ENCODE results near the gene MAVS.
A peak's percentile ranks its signal among the peaks of the same experiment; 100 is the strongest.
"Not testable (repeated sequence)": the region's sequence is repeated elsewhere in the genome, so short reads cannot be mapped to it uniquely, and the experiment has no call there.

The MAVS gene

DNA sequence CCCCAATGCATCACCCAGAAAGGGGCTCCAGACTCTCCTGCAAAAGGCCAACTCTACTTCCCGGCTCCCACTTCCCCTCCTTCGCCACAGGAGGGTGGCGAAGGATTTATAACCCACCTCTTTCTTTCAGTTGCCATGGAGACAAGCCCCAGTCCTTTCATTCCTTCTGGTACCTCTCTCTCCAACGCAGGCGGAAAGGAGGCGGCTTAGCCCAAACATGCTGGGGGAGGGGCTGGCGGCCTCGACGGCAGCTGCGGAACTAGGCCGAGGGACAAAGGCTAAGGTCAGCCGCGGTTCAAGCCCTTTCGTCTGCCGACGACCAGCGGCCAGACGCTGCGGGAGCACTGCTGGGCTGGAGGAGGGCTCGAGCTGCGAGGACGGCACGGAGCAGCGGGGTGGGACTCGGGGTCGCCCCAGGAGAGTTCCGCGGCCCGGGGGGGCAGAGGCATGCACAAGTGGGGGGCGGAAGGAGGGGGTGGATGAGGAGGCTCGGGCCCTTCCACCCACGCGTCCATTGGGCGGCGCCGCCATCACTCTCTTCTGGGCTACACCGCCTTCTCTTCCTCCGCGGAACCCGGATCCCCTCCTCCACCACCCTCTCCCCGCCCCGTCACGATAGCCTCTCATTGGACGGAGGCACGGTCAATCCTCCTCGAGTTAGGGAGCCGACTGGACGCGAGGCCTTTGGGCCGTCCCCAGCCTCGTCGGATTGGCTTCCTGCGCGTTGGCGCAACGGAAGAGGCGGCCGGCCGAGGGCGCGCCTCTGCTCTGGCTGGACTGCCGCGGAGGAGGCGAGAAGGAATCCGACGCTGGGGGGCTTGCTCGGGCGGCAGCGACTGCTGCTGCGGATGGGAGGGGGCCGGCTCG is 42.2 kb downstream of the MAVS start, which contains the start of gene PANK2:
TSS of gene PANK2 (plus strand) at position 766 of the 867 bp plus-strand sequence.
- peak; percentile 98 for DNase-seq (ENCODE audit: low spot score)

DNA sequence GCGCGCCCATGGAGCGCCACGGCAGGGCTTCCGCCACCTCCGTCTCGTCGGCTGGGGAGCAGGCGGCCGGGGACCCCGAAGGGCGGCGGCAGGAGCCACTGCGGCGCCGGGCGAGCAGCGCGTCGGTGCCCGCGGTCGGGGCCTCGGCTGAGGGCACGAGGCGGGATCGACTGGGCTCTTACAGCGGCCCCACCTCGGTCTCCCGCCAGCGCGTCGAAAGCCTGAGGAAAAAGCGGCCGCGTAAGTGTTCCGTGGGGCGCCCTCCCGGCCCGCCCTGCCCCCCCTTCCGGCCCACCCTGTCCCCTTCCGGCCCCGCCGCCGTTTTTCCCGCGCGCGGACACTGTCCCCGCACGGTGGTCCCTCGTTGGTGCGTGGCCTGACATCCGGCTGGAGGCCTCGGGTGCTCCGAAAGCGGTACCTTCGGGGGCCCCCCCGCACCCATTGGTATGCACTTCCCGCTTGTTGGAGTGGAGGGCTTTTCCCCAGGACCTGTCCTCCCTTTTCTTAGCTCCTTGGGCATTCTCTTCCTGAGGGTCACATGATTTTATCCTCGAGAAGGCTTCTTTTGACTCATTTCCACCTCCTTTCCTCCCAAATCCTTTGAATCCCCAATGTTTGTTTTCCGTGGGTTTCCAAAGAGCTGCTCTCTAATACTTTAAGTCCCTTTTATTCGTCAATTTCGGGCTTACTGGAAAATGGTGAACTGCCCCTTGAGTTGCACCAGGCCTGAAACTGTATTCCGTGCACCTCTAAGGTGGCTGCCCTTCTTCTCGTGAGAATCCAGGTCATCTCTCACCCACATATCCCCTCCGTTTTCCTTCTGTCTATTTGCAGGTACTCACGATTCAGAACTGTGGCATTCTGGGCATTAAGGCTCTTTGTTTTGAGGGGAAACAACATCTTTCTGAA is 43.1 kb downstream of the MAVS start:
- peak; percentile 64 for DNase-seq (ENCODE audit: low spot score)

DNA sequence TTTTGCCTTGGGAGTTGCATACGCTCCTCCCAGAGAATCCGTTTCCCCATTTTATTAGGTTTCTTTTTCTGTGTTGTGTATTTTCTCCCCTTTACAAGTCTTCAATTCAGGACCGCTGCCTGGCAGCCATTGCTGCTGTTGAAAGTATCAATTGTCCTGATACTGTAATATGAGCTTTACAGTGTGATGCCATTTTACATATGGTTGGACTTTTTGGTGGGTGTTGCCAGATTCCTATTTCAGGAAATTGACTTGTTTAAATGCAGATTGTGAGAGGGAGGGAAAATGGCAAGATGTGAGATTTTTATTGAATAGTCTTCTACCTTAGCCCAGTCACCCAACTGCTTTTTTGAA is 43.7 kb downstream of the MAVS start:
- DNase-seq (ENCODE audit: low spot score), result no peak

DNA sequence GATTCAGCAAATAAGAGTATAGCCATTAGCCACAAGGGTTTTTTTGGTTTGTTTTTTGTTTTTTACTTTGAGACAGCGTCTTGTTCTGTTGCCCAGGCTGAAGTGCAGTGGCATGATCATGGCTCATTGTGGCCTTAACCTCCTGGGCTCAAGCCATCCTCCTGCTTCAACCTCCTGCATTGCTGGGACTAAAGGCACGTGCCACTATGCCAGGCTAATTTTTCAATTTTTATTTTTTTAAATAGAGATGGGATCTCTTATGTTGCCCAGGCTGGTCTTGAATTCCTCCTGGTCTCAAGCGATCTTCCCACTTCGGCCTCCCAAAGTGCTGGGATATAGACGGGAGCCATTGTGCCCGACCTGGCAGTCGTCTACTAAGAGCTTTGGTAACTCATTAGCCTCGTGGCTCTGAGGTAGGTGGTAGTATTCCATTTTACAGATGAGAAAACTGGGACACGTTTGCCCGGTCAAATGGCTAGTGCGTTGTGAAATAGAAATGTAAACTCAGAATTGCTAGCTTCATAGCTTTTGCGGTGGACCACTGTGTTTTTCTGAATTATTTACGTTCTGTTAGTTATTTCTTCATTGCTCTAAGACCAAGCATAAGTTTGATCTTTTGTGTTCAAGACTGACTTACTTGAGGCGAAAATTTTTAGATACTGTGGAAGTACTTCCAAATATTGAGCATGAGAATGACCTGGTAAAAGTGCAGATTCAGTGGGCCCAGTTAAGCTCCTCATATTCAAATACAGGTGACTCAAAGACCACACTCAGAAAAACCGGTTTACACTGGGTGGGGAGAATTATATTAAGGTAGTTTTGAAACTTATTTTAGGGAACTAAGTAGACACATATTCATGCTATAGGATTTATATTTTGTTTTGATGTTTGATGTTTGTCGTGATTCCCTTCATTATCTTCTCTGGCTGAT is 44.6 kb downstream of the MAVS start:
- no peak for DNase-seq (ENCODE audit: low spot score)

DNA sequence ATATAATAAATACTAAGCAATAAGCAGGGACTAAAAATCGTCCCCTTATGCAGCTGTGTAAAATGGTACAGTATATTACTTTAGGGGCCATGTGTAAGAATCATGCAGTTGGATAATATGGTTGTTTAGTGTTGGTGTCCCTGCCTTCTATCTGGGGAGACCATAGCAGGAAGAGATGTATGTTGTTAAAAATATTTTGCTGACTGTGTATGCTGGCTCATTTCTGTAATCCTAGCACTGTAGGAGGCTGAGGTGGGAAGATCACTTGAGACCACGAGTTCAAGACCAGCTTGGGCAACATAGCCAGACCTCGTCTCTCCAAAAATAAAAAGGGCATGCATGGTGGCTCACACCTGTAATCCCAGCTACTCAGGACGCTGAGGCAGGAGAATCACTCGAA is 48.2 kb downstream of the MAVS start:
- no peak for DNase-seq (ENCODE audit: low spot score)

DNA sequence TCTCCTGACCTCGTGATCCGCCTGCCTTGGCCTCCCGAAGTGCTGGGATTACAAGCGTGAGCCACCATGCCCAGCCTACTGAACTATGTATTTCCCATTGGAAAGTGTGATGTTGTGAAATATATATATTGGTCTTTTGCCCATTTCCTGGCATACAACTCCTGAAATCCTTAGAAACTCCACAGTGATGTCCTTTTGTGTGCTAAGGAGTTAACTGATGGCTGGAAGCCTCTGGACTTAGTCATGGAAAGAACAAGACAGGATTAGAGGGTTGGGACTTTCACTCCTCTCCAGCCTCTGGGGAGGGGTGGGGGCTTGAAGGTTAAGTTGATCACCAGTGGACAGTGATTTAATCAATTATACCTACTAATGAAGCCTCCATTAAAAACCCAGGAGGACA is 49.7 kb downstream of the MAVS start:
- no peak for DNase-seq (ENCODE audit: low spot score)

DNA sequence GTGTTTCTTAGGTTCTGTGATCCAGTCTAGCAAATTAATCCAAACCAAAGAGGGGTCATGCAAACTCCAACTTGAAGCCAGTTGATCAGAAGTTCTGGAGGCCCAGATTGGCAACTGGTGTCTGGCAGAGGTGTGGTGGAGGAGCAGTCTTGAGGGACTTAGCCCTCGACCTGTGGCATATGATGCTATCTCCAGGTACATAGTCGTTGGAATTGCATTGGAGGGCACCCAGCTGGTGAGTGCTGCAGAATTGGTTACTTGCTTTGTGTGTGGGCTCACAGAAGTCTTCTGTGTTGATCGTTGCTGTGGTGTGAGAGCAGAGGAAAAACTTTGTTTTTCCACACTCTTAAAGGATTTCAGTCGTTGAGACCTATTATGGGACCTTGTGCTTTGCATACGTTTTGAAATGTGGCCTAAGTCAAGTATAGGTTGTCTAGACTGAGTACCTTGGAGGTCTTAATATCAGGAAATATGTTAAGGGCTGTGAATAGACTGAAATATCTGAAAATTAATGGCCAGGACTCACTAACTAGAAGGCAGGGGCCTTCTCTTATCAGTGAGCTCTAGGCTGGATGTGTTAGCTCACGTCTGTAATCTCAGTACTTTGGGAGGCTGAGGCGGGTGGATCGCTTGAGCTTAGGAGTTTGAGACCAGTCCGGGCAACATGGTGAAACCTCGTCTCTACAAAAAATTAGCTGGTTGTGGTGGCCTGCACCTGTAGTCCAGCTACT is 50.4 kb downstream of the MAVS start:
- no peak for DNase-seq (ENCODE audit: low spot score)

DNA sequence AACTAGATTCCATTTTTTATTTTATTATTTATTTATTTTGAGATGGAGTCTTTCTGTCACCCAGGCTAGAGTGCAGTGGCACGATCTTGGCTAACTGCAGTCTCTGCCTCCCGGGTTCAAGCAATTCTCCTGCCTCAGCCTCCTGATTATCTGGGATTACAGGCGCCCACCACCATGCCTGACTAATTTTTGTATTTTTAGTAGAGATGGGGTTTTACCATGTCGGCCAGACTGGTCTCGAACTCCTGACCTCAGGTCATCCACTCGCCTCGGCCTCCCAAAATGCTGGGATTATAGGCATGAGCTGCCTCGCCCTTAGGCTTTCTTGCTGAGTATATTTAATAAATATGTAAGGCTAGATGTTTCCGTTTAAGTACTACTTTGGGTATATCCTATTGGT is 51.5 kb downstream of the MAVS start:
- not testable (repeated sequence) for DNase-seq (ENCODE audit: low spot score)

DNA sequence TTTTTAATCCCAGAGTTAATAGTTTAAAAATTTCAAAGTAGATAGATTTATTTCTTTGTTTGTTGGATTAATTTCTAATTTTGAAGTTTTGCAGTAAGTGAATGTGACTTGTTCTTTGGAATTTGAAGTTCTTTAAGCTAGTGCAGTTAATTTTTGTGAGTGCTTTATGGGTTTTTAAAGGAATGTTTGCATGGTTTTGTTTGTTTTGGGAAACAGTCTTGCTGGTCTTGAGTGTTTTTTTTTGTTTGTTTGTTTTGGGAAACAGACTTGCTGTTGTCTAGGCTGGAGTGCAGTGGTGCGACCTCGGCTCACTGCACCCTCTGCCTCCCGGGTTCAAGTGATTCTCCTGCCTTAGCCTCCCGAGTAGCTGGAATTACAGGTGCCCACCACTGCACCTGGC is 52.0 kb downstream of the MAVS start:
- DNase-seq (ENCODE audit: low spot score), result no peak

DNA sequence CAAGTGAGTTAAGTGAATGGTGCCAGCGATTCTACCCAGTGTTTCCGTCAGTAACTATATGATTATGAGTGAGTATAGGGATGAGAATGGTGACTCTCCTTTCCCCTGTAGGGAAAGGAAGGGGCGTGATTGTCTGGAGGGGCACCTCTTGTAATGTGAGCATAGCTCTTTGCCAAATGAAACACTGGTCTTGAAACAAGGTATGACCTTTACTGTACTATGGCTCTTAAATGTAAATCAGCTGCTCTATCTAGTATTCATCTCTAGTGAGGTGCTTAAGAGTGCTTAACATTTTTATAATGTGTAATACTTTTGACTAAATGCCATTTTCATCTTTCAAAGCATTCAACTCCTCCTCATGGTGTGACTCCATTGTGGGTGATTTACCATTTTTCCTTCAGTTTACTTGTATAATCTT is 53.6 kb downstream of the MAVS start:
- DNase-seq (ENCODE audit: low spot score), result no peak

DNA sequence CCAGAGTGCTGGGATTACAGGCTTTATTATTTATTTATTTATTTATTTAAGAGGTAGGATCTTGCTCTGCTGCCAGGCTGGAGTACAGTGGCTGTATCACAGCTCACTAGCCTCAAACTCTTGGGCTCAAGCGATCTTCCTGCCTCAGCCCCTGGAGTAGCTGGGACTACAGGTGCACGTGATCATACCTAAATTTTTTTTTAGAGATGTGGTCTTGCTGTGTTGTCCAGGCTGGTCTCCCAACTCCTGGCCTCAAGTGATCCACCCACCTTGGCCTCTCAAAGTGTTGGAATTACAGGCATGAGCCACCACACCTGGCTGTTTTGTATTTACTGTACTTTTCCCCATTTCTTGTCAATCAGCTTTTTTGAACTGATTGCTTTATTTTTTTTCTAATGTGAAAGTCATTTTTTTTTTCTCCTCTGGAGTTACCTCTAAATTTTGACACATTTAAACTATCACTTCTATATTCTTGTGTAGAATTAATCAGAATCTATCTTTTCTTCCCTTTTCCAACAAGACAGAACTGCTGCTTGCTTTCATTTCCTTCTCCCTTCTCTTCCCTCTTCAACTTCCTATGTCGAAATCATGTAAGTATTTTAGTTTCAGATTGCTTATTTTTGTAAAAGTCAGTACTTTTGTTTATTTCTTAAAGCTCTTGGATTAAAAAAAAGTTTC is 54.5 kb downstream of the MAVS start:
- no peak for DNase-seq (ENCODE audit: low spot score)

DNA sequence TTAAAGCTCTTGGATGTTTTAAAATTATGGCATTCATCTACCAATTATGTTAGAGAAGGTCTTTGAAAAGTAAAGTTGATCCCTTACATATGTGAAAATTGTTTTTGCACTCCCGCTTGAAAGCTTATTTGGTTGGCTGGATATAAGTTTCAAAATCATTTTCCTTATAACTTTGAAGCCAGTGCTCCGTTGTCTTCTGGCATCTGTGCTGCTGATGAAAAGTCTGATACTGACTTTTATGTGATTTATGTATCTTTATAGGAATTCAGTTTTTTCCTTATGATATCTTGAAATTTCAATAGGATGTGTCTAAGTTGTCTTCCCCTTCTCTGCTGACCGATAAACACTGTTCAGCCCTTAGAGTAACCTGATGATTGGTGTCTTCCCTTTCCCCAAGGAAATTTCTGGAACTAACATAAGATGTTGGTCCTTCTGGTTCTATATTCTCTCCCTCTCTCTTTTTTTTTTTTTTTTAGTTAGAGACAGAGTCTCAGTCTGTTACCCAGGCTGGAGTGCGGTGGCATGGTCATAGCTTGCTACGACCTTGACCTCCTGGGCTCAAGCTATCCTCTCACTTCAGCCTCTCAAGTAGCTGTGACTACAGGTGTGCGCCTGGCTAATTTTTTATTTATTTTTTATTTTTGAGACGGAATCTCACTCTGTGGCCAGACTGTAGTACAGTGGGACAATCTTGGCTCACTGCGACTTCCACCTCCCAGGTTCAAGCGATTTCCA is 55.2 kb downstream of the MAVS start:
- no peak for DNase-seq (ENCODE audit: low spot score)

DNA sequence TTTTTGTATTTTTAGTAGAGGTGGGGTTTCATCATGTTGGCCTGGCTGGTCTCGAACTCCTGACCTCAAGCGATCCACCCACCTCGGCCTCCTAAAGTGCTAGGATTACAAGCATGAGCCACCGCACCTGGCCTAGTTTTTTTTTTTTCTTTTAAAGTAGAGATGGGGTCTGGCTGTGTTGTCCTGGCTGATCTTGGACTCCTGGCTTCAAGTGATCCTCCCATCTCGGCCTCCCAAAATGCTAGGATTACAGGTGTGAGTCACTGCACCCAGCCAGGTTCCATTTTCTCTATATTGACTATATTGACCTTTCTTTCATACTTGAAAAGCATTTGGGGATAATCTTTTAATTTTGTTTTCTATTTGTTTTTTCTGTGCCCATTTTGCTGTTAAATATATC is 55.8 kb downstream of the MAVS start:
- DNase-seq (ENCODE audit: low spot score), result no peak

DNA sequence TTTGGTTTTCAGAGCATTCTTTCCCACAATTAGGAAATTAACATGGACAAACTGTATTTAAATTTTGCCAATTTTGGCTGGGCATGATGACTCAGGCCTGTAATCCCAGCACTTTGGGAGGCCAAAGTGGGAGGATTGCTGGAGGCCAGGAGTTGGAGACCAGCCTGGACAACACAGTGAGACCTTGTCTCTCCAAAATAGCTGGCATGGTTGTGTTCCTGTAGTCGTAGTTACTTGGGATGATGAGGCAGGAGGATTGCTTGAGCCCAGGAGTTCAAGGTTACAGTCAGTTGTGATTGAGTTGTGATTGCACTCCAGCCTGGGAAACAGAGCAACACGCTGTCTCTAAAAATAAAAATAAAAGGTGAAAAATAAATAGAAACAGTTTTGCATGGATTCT is 57.6 kb downstream of the MAVS start:
- DNase-seq (ENCODE audit: low spot score), result no peak

DNA sequence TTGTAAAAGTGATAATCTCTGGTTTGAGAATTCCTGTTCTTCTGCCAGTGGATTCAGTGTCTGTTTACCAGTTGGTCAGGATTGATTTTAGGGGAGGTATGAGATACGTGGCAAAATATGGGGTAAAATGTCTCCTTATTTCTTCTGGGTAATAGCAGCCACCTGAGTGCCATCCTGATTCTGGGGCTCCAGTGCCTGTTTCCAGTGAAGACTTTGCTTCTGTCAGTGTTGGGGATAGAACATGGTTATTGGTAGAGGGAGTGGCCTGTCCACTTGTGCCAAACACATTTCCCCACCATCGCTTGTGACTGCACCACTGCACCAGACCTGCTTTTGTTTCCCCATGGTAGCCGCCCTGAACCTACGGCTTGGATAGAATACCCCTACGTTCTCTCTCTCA is 58.2 kb downstream of the MAVS start:
- no peak for DNase-seq (ENCODE audit: low spot score)

DNA sequence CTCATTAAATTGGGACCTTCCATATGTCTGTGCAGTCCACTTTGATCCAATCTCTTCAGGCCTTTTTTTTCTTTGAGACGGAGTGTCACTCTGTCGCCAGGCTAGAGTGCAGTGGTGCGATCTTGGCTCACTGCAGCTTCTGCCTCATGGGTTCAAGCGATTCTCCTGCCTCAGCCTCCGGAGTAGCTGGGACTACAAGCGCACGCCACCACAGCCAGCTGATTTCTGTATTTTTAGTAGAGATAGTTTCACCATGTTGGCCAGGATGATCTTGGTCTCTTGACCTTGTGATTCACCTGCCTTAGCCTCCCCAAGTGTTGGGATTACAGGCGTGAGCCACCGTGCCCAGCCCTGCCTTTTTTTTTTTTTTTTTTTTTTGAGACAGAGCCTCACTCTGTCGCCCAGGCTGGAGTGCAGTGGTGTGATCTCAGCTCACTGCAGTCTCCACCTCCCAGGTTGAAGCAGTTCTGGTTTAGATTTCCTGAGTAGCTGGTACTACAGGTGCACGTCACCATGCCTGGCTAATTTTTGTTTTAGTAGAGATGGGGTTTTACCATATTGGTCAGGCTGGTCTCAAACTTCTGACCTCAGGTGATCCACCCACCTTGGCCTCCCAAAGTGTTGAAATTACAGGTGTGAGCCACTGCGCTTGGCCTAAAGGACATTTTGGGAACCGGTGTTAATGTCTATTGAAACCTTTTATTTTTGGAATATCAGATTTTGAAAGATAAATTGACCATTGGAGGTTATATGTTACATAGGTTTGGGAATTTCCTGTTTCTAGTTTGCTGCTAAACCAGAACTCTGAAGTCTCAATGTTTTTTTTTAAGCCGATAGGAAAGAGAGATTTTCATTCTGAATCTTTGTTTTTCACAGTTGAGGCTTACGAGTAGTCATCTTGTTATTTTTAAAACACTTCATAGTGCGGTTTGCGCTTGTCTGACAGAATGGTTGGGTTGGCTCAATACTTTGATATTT is 60.4 kb downstream of the MAVS start:
- DNase-seq (ENCODE audit: low spot score), result not testable (repeated sequence)

DNA sequence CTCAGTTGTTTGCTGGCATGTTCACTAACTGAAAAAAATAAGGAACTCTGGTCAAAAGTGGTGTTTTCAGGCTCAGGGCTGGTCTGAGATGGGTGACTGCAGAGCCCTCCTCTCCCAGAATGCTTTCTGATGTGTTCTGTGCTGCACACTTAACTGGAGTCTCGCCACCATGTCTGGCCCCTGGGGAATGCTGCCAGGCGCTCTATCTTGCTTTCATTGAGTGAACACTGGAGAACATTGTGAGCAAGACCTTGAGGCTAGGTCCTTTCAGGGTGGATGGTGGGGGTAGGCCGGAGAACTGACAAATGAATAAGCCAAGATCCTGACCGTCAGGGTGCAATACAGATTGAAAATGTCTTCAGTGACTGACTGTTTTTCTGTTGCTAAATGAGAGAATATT is 62.0 kb downstream of the MAVS start:
- DNase-seq (ENCODE audit: low spot score), result no peak

DNA sequence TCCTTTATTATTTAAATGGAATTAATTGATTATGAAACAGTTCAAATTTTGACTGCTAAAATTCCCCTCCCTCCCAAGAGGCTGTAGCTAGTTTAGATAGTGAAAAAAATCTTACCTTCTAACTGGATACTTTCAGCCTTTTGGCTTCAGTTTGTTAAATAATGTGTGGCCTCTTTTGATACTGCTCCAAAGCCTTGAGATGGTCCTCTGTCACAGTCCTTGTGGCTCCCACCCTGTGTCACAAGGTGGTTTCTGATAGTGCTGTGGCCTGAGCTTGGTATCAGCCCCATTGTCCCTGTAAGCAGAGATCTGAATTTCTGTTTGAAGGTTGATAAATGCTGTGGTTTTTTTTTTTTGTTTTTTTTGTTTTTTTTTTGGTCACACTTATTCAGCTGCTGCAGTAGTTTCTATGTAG is 63.3 kb downstream of the MAVS start:
- no peak for DNase-seq (ENCODE audit: low spot score)

DNA sequence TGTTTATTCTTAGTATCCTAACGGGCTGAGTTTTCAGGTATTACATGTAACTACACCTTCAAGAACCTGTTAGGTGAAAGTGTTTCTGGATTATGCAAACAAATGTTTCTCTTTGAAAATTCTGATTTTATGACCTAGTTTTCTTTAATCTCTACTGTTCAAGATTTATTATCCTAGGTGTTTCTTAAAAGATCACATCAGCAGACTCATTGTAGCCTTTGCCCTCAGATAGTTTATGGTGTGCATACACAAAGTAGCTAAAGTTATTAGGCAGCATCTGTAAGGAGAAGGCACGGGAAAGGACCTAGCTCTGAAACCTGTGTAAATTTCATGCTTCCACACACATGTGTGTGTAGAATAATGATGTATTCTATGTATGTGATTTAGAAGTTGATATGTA is 64.2 kb downstream of the MAVS start:
- DNase-seq (ENCODE audit: low spot score), result no peak

Data from ecto neural progenitor cell (in vitro differentiated cells).